Keratinocyte (primary cell): Measurements from ENCODE around the gene PEA15.

Experiments used
- EZH2 ChIP-seq: IDR thresholded peaks from one replicate; pipeline ENCODE4 v1.6.1; 2012; ENCODE audit warnings: inconsistent platforms, mild to moderate bottlenecking, low read length, moderate library complexity
- TF ChIP-seq, protein P1 (sequence below), 3 experiments: IDR thresholded peaks in 1 of 3; conservative IDR thresholded peaks in 1 of 3; optimal IDR thresholded peaks in 1 of 3; 2 replicates in 2 of 3; 3 replicates in 1 of 3; pipeline versions ENCODE3 to v1.5.1; 2011; ENCODE audit warnings: low read length in 3 of 3, mild to moderate bottlenecking in 3 of 3, moderate library complexity in 2 of 3, control low read depth in 1 of 3, inconsistent platforms in 1 of 3; ENCODE audit not compliant: insufficient read depth in 2 of 3; ENCODE audit errors: extremely low read depth in 1 of 3

DNA sequence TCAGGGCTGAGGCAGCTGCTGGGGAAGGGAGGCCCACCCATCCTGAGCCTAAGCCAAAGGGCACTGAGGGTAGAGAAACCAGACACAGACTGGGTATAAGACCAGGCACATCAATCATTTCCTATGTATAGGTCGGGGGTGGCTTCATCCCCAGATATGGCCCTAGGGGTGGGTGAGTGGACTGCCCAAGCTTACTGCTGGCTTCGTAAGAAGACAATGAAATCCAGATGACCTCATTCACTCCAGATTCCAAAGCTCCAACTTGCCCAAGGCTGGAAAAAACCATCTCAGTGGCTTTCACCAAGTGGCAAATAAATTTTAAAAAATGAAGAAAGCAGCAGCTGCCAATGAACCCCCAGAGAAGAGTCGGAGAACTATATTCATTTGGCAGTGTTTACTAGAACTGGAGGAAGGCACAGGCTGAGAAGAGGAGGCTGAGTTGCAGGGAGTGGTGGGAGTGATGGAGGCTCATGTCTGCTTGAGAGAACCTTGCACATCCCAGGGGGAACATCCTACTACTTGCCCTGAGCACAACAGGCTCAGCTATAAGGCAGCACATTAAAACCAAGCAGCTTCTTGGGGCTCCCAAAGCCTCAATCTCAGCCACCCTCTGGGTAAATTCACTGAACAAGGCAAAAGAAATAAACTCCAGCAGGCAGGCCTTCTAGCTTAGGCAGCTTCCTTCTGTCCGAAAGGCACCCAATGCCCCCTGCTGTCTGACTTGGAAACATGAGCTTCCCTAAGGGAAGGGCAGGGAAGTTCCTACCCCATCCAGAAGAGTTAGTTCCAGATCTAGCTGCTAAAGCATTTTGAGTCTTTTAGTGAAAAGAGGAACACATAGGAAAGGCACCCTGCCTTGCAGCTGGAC lies 14.1 kb downstream of the PEA15 start:
- TF ChIP-seq, protein P1, sequence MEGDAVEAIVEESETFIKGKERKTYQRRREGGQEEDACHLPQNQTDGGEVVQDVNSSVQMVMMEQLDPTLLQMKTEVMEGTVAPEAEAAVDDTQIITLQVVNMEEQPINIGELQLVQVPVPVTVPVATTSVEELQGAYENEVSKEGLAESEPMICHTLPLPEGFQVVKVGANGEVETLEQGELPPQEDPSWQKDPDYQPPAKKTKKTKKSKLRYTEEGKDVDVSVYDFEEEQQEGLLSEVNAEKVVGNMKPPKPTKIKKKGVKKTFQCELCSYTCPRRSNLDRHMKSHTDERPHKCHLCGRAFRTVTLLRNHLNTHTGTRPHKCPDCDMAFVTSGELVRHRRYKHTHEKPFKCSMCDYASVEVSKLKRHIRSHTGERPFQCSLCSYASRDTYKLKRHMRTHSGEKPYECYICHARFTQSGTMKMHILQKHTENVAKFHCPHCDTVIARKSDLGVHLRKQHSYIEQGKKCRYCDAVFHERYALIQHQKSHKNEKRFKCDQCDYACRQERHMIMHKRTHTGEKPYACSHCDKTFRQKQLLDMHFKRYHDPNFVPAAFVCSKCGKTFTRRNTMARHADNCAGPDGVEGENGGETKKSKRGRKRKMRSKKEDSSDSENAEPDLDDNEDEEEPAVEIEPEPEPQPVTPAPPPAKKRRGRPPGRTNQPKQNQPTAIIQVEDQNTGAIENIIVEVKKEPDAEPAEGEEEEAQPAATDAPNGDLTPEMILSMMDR (optimal IDR thresholded peaks at IDR 0.05 in 1 of 3, IDR thresholded peaks at IDR 0.05 in 1 of 3, conservative IDR thresholded peaks at IDR 0.05 in 1 of 3; ENCODE audit: extremely low read depth in 1 of 3, insufficient read depth in 2 of 3, low read length in 3 of 3), result peak; percentile 62 to 77 (median 64)
- TF ChIP-seq EZH2, result no peak
